Keratinocyte (primary cell): ENCODE results near the gene EFNA1.
"Not testable (repeated sequence)": the region's sequence is repeated elsewhere in the genome, so short reads cannot be mapped to it uniquely, and the experiment has no call there.

Experiments used
- CTCF ChIP-seq, 3 experiments: IDR thresholded peaks in 1 of 3; conservative IDR thresholded peaks in 1 of 3; optimal IDR thresholded peaks in 1 of 3; 2 replicates in 2 of 3; 3 replicates in 1 of 3; pipeline versions ENCODE3 to v1.5.1; 2011; ENCODE audit warnings: low read length in 3 of 3, mild to moderate bottlenecking in 3 of 3, moderate library complexity in 2 of 3, control low read depth in 1 of 3, inconsistent platforms in 1 of 3; ENCODE audit not compliant: insufficient read depth in 2 of 3; ENCODE audit errors: extremely low read depth in 1 of 3
- EZH2 ChIP-seq: IDR thresholded peaks from one replicate; pipeline ENCODE4 v1.6.1; 2012; ENCODE audit warnings: inconsistent platforms, mild to moderate bottlenecking, low read length, moderate library complexity

GRCh38 chr1:155118090-155118489 lies 9.6 kb upstream of the EFNA1 start:
- not testable (repeated sequence) for TF ChIP-seq CTCF (optimal IDR thresholded peaks at IDR 0.05 in 1 of 3, IDR thresholded peaks at IDR 0.05 in 1 of 3, conservative IDR thresholded peaks at IDR 0.05 in 1 of 3; ENCODE audit: extremely low read depth in 1 of 3, insufficient read depth in 2 of 3, low read length in 3 of 3); EZH2
